ENCODE measurements around the gene TBL3.

The TBL3 gene

DNA sequence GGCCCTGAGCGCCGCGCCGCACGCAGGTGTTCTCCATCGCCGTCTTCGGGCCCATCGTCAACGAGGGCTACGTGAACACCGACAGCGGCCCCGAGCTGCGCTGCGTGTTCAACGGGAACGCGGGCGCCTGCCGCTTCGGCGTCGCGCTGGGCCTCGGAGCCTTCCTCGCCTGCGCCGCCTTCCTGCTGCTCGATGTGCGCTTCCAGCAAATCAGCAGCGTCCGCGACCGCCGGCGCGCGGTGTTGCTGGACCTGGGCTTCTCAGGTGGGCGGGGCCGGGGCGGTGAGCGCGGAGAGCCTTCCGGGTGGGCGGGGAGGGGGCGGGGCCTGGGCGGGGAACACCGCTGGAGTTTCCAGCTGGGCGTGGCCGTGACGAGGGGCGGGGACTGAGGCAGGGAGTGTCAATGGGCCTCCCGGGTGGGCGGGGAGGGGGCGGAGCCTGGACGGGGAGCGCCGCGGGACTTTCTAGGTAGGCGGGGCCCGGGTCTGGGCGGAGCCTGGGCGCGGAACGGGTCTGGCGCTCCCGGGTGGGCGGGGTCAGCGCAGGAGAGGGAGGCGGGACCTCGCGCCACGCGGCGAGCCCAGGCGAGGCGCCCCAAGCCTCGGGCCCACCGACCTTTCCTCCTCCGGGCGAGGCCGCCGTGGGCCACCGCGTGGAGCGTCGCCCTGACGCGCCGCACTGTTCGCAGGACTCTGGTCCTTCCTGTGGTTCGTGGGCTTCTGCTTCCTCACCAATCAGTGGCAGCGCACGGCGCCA lies 20.3 kb downstream of the TBL3 start:
- peak overlapping the region; percentile 22 for H3K4me3 ChIP-seq (replicated peaks; ENCODE audit: low read depth, low read length)
- no peak for TF ChIP-seq CTCF (IDR thresholded peaks at IDR 0.05; ENCODE audit: low read length, missing control alignments)
- peak; percentile 94 for DNase-seq (ENCODE audit: low read depth)

DNA sequence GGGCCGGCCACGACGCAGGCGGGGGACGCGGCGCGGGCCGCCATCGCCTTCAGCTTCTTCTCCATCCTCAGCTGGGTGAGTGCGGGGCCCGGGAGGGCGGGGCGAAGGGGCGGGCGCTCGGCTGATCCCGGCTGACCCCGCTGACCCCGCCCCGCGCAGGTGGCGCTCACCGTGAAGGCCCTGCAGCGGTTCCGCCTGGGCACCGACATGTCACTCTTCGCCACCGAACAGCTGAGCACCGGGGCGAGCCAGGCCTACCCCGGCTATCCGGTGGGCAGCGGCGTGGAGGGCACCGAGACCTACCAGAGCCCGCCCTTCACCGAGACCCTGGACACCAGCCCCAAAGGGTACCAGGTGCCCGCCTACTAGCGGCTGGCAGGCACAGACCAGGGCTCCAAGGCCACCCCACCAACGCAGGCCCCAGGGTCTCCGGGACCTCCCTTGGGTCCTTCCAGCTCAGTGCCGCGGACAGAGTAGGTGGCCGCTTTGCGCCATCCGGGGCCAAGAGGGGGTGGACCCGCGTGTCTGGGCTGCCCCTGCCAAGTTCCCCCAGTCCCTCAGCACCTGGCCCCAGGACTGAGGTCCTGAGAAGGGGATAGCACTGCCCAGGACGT lies 21.0 kb downstream of the TBL3 start:
- DNase-seq (ENCODE audit: low read depth) = no peak
- H3K4me3 ChIP-seq (replicated peaks; ENCODE audit: low read depth, low read length) = no peak overlapping the region
- TF ChIP-seq CTCF (IDR thresholded peaks at IDR 0.05; ENCODE audit: low read length, missing control alignments) = no peak

DNA sequence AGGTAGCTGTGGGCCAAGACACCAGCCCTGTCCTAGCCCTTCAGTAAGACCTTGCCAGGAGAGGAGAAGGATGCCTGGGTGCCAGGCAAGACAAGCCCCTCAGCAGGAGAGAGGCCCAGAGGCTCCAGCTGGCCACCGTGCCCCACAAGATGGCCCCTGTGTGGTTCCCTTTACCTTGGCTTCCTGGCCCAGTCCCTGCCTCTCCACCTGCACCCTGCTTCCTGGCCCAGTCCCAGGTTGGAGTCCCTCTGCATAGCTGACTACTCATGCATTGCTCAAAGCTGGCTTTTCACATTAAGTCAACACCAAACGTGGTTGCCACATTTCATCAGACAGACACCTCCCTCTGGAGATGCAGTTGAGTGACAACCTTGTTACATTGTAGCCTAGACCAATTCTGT lies 21.9 kb downstream of the TBL3 start:
- no peak for TF ChIP-seq CTCF (IDR thresholded peaks at IDR 0.05; ENCODE audit: low read length, missing control alignments)
- no peak for DNase-seq (ENCODE audit: low read depth)
- H3K4me3 ChIP-seq (replicated peaks; ENCODE audit: low read depth, low read length) = no peak overlapping the region

- H3K4me3 ChIP-seq (replicated peaks; ENCODE audit: low read depth, low read length) = no peak overlapping the region
- no peak for DNase-seq (ENCODE audit: low read depth)
- TF ChIP-seq CTCF (IDR thresholded peaks at IDR 0.05; ENCODE audit: low read length, missing control alignments) = no peak
Measured at GRCh38 chr16:1997494-1998359, 25.9 kb downstream of the TBL3 start.

GRCh38 chr16:1998360-1998835 lies 26.5 kb downstream of the TBL3 start:
- TF ChIP-seq CTCF (IDR thresholded peaks at IDR 0.05; ENCODE audit: low read length, missing control alignments) = no peak

DNA sequence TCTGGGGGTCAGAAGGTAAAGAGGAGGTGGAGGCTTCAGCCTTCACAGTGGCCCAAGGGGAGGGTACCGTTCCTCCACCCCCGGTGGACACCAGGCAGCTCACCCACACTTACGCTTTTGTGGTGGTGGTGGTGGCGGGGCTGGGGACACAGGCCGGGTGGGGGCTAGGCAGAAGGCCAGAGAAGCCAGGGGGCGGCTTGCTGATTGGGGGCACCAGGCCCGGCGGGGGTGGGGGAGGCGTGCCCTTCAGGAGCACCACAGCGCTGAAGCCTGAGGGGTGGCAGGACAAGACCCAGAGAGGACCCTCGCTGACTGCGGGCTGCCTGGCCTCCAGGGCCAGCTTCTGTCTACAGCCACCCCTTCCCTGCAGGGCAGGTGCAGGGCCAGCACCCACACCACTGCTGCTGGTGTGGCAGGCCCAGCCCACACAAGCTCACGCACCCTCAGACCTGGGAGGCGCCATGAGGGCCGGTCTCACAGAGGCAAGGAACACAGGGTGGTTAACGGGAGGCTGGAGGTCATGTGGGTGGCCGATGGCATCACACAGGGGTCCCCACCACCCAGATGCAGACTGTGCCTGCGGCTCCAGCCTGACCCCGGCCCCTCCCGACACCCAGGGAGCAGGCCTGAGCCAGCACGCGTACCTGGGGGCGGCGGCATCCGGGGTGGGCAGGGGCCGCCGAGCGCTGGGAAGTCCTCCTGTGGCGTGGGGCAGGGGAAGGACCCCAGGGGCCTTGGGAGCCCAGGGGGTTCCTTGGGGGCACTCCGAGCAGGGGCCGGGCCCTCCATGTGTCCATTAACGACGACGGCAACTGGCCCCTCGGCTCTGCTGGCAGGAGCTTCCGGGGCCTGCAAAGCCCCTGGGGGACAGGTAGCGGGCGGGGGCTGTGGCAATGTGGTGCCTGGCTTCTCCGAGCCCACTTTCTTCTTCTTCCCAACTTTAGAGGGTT lies 27.3 kb downstream of the TBL3 start:
- TF ChIP-seq CTCF (IDR thresholded peaks at IDR 0.05; ENCODE audit: low read length, missing control alignments) = no peak
- H3K4me3 ChIP-seq (replicated peaks; ENCODE audit: low read depth, low read length) = no peak overlapping the region

More at GRCh38 chr16:1998360-1998835, 26.5 kb downstream of the TBL3 start:
- no peak for DNase-seq (ENCODE audit: low read depth)
- H3K4me3 ChIP-seq (replicated peaks; ENCODE audit: low read depth, low read length) = no peak overlapping the region

More for the DNA sequence above, 27.3 kb downstream of the TBL3 start:
- no peak for DNase-seq (ENCODE audit: low read depth)

All from fibroblast of pulmonary artery (primary cell).